CD4-positive, alpha-beta T cell treated with Interleukin-4 for 4 hours (primary cell): ENCODE measurements around the gene MAPK10.
A peak's percentile ranks its signal among the peaks of the same experiment; 100 is the strongest.

ENCODE experiments used
- DNase-seq: peaks from one replicate; pipeline ENCODE4 v3.0.0-alpha.2; 2020

MAPK10 gene

GRCh38 chr4:86359944-86360478 lies at the start of gene MAPK10:
MAPK10 (minus strand) TSS chr4:86360053.
- DNase-seq = peak; percentile 65

- no peak for DNase-seq
These were observed 43.7 kb upstream of the MAPK10 start for GRCh38 chr4:86403575-86403974.

- no peak for DNase-seq
These were observed 42.0 kb upstream of the MAPK10 start for GRCh38 chr4:86401826-86402225.

- no peak for DNase-seq
These were observed 40.4 kb upstream of the MAPK10 start for GRCh38 chr4:86400216-86400615.

- DNase-seq = no peak
These were observed 38.3 kb upstream of the MAPK10 start for GRCh38 chr4:86398187-86398586.

GRCh38 chr4:86393749-86394148 lies 33.9 kb upstream of the MAPK10 start:
- no peak for DNase-seq

- DNase-seq = no peak
These were observed 29.8 kb upstream of the MAPK10 start for GRCh38 chr4:86389664-86390063.

GRCh38 chr4:86388252-86388651 lies 28.4 kb upstream of the MAPK10 start:
- DNase-seq = no peak

GRCh38 chr4:86386817-86387415 lies 27.1 kb upstream of the MAPK10 start:
- DNase-seq = no peak

GRCh38 chr4:86386201-86386600 lies 26.3 kb upstream of the MAPK10 start:
- DNase-seq = no peak

- no peak for DNase-seq
These were observed 21.6 kb upstream of the MAPK10 start for GRCh38 chr4:86381431-86381830.

- DNase-seq = no peak
These were observed 20.4 kb upstream of the MAPK10 start for GRCh38 chr4:86380181-86380724.

- no peak for DNase-seq
These were observed 17.0 kb upstream of the MAPK10 start for GRCh38 chr4:86376850-86377249.

- DNase-seq = no peak
These were observed 8.6 kb upstream of the MAPK10 start for GRCh38 chr4:86368433-86368832.

- DNase-seq = no peak
These were observed 7.7 kb upstream of the MAPK10 start for GRCh38 chr4:86367577-86367976.

- DNase-seq = no peak
These were observed 7.1 kb upstream of the MAPK10 start for GRCh38 chr4:86366920-86367319.

- DNase-seq = no peak
These were observed 2.7 kb upstream of the MAPK10 start for GRCh38 chr4:86362510-86362909.

GRCh38 chr4:86358257-86358656 lies 1.6 kb downstream of the MAPK10 start:
- DNase-seq = no peak

- no peak for DNase-seq
These were observed 2.2 kb downstream of the MAPK10 start for GRCh38 chr4:86357608-86358007.

GRCh38 chr4:86356425-86357210 lies 3.2 kb downstream of the MAPK10 start:
- DNase-seq = no peak

GRCh38 chr4:86354390-86354789 lies 5.5 kb downstream of the MAPK10 start:
- no peak for DNase-seq

GRCh38 chr4:86346320-86346719 lies 13.5 kb downstream of the MAPK10 start:
- no peak for DNase-seq

- DNase-seq = no peak
These were observed 15.7 kb downstream of the MAPK10 start for GRCh38 chr4:86344127-86344526.

- no peak for DNase-seq
These were observed 20.9 kb downstream of the MAPK10 start for GRCh38 chr4:86338989-86339388.
